ENCODE data around the gene ARAF.
"Not testable (repeated sequence)": the region's sequence is repeated elsewhere in the genome, so short reads cannot be mapped to it uniquely, and the experiment has no call there.

ARAF gene

DNA sequence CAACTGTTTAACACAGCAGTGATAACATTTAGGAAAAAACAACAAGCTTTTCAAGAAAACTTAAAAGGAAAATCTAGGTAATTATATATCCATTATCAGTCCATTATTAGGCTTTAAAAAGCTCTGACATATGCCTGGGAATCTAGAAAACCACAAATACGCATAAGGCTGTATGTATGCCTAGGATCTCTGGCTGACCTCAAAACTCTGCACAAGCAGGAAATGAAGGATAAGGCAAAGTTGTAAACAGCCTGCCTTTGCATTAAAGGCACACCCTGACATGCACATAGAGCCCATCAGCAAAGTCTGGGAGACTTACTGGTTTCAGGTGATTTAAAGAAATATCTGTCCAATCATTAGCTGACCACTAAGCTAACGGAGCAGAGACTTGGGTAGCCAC lies 35.3 kb downstream of the ARAF start:
- Histone ChIP-seq H3K4me3 (IDR thresholded peaks at IDR 0.05; ENCODE audit: insufficient read depth, low read depth, low read length) (no peak overlapping the region), H3K9ac (no peak overlapping the region), H3K27ac (no peak overlapping the region), H4K20me1 (ENCODE audit: insufficient read depth) (no peaks in the 10 kb centered on the region), H3K36me3 (ENCODE audit: insufficient read depth) (no peaks in the 10 kb centered on the region), H3K4me2 (no peak overlapping the region), H3K4me1 (ENCODE audit: low read depth, poor library complexity, severe bottlenecking) (no peaks in the 10 kb centered on the region), H2AFZ (ENCODE audit: low read depth) (no peak overlapping the region), H3K27me3 (ENCODE audit: insufficient read depth, low read depth) (no peaks in the 10 kb centered on the region), H3K79me2 (ENCODE audit: insufficient read depth, low read depth) (no peaks in the 10 kb centered on the region)
- TF ChIP-seq, protein P1, sequence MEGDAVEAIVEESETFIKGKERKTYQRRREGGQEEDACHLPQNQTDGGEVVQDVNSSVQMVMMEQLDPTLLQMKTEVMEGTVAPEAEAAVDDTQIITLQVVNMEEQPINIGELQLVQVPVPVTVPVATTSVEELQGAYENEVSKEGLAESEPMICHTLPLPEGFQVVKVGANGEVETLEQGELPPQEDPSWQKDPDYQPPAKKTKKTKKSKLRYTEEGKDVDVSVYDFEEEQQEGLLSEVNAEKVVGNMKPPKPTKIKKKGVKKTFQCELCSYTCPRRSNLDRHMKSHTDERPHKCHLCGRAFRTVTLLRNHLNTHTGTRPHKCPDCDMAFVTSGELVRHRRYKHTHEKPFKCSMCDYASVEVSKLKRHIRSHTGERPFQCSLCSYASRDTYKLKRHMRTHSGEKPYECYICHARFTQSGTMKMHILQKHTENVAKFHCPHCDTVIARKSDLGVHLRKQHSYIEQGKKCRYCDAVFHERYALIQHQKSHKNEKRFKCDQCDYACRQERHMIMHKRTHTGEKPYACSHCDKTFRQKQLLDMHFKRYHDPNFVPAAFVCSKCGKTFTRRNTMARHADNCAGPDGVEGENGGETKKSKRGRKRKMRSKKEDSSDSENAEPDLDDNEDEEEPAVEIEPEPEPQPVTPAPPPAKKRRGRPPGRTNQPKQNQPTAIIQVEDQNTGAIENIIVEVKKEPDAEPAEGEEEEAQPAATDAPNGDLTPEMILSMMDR (conservative IDR thresholded peaks at IDR 0.05; ENCODE audit: low read depth, low read length) = no peak

DNA sequence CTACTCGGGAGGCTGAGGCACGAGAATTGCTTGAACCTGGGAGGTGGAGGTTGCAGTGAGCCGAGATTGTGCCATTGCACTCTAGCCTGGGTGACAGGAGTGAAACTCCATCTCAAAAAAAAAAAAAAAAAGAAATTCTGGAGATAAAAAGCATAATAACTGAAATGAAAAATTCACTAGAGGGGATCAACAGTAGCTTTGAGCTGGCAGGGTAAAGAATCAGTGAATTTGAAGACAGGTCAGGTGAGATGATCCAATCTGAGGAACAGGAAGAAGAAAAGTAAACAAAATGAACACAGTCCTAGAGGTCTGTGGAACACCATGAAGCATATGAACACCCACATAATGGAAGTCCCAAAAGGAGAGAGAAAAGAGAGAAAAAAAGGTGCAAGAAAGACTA lies 36.2 kb downstream of the ARAF start:
- Histone ChIP-seq H2AFZ (ENCODE audit: low read depth) (no peak overlapping the region), H3K27me3 (ENCODE audit: insufficient read depth, low read depth) (no peaks in the 10 kb centered on the region), H3K4me1 (ENCODE audit: low read depth, poor library complexity, severe bottlenecking) (no peaks in the 10 kb centered on the region), H3K4me3 (IDR thresholded peaks at IDR 0.05; ENCODE audit: insufficient read depth, low read depth, low read length) (no peak overlapping the region), H3K27ac (no peak overlapping the region), H3K4me2 (no peak overlapping the region), H3K79me2 (ENCODE audit: insufficient read depth, low read depth) (no peaks in the 10 kb centered on the region), H3K36me3 (ENCODE audit: insufficient read depth) (no peaks in the 10 kb centered on the region), H3K9ac (no peak overlapping the region), H4K20me1 (ENCODE audit: insufficient read depth) (no peaks in the 10 kb centered on the region)
- TF ChIP-seq, protein P1 (conservative IDR thresholded peaks at IDR 0.05; ENCODE audit: low read depth, low read length) = no peak

DNA sequence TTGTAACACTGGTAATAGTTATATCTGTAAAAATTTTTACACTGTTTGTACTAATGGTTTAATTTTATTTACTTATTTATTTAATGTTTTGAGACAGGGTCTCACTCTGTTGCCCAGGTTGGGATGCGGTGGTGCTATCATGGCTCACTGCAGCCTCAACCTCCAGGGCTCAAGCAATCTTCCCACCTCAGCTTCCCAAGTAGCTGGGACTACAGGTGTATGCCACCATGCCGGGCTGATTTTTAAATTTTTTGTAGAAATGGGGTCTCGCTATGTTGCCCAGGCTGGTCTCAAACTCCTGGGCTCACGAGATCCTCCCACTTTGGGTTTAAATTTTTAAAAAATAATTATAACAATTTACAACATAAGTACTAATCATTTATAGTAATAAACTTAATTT lies 42.1 kb downstream of the ARAF start:
- not testable (repeated sequence) for H3K4me2 ChIP-seq; H3K9ac ChIP-seq; H2AFZ ChIP-seq (ENCODE audit: low read depth); H4K20me1 ChIP-seq (ENCODE audit: insufficient read depth); H3K4me1 ChIP-seq (ENCODE audit: low read depth, poor library complexity, severe bottlenecking); H3K79me2 ChIP-seq (ENCODE audit: insufficient read depth, low read depth); H3K27ac ChIP-seq; H3K4me3 ChIP-seq (IDR thresholded peaks at IDR 0.05; ENCODE audit: insufficient read depth, low read depth, low read length); H3K27me3 ChIP-seq (ENCODE audit: insufficient read depth, low read depth); H3K36me3 ChIP-seq (ENCODE audit: insufficient read depth)

DNA sequence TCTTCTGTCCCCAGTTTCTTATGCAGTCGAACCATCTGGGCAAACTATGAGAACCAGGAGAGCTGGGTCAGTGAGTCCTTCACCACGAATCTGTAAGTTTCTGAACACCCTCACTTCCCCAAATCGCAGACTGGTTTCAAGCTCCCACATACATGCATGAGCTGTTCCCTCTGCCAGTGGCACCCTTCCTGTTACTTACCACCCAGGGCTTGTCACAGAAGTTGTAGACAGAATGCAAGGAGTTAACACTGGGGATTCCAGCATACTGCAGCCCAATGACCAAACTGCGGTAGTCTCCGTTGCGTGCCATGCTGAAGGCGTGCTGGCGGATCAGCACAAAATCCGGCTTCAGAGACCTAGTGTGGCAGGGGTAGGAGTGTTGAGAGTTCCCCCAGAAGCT lies 44.0 kb downstream of the ARAF start:
- Histone ChIP-seq H3K79me2 (ENCODE audit: insufficient read depth, low read depth) (no peaks in the 10 kb centered on the region), H3K27ac (no peak overlapping the region), H3K36me3 (ENCODE audit: insufficient read depth) (no peaks in the 10 kb centered on the region), H3K4me2 (no peak overlapping the region), H2AFZ (ENCODE audit: low read depth) (no peak overlapping the region), H3K27me3 (ENCODE audit: insufficient read depth, low read depth) (no peaks in the 10 kb centered on the region), H3K4me1 (ENCODE audit: low read depth, poor library complexity, severe bottlenecking) (no peaks in the 10 kb centered on the region), H3K9ac (no peak overlapping the region), H3K4me3 (IDR thresholded peaks at IDR 0.05; ENCODE audit: insufficient read depth, low read depth, low read length) (no peak overlapping the region), H4K20me1 (ENCODE audit: insufficient read depth) (no peaks in the 10 kb centered on the region)
- TF ChIP-seq, protein P1 (conservative IDR thresholded peaks at IDR 0.05; ENCODE audit: low read depth, low read length) = no peak

DNA sequence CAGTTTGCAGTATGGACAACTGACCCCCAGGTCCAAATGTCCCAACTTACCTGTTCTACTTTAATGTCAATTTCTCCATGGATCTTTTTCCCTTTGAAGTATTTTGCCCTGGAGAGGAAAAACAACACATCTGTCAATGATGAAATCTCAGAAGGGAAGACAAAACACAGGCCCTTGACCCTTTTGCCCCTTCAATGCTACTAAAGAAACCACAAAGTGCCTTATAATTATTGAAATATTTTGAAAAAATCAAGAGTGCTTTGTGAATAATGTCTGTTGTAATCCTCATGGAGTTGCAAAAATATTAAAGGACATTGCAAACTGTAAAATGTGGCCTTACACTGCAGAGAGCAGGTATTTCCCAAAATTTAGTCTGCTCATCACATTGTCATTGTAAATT lies 46.1 kb downstream of the ARAF start:
- Histone ChIP-seq H3K27me3 (ENCODE audit: insufficient read depth, low read depth) (no peaks in the 10 kb centered on the region), H3K9ac (no peak overlapping the region), H3K27ac (no peak overlapping the region), H4K20me1 (ENCODE audit: insufficient read depth) (no peaks in the 10 kb centered on the region), H3K4me2 (no peak overlapping the region), H3K4me3 (IDR thresholded peaks at IDR 0.05; ENCODE audit: insufficient read depth, low read depth, low read length) (no peak overlapping the region), H3K79me2 (ENCODE audit: insufficient read depth, low read depth) (no peaks in the 10 kb centered on the region), H2AFZ (ENCODE audit: low read depth) (no peak overlapping the region), H3K36me3 (ENCODE audit: insufficient read depth) (no peaks in the 10 kb centered on the region), H3K4me1 (ENCODE audit: low read depth, poor library complexity, severe bottlenecking) (no peaks in the 10 kb centered on the region)
- TF ChIP-seq, protein P1 (conservative IDR thresholded peaks at IDR 0.05; ENCODE audit: low read depth, low read length) = no peak

Measured in KMS-11 (cell line).